PC-9 (cell line): ENCODE data around the gene RUNX2. TPM values are rescaled to one million over a fixed set of nuclear protein-coding genes. Genes with fewer than 3 reads are reported as not detected.

ENCODE experiments used
- BruUV-seq: library from RNA; stranded (reverse); fragments of 400-500 nt; replicated peaks from 2 replicates; lab custom pipeline; 2021; lab: Mats Ljungman, UMichigan
- CTCF ChIA-PET: fragments of 300-600 bp; sonication (Branson Sonifier 250); formaldehyde crosslinking; loops from one replicate; lab custom pipeline; 2022; ENCODE audit warnings: antibody characterized with exemption; lab: Charles Lee
- POLR2A ChIA-PET: fragments of 300-600 bp; sonication (Branson Sonifier 250); formaldehyde crosslinking; loops from one replicate; lab custom pipeline; 2022; ENCODE audit warnings: antibody characterized with exemption; ENCODE audit not compliant: unreplicated experiment; lab: Charles Lee
- DNase-seq, 2 experiments: peaks; one replicate each; pipeline versions ENCODE4 v3.0.0 to v3.0.0-alpha.2; 2015 to 2022; ENCODE audit warnings: mixed read lengths in 1 of 2
- H2AFZ ChIP-seq: fragments of 200-600 bp; sonication (generic); 2 replicates; pipeline ENCODE4 v1.8.1; 2017; ENCODE audit warnings: antibody characterized with exemption
- H3F3A ChIP-seq: fragments of 200-600 bp; sonication (generic); 2 replicates; pipeline ENCODE4 v1.8.1; 2017; ENCODE audit warnings: antibody characterized with exemption, mild to moderate bottlenecking, low read depth; ENCODE audit not compliant: insufficient read depth
- H3K27ac ChIP-seq: fragments of 200-600 bp; sonication (generic); 2 replicates; pipeline ENCODE4 v1.6.1; 2016; ENCODE audit warnings: mixed run types
- H3K27me3 ChIP-seq: fragments of 200-600 bp; sonication (generic); 2 replicates; pipeline ENCODE4 v1.6.1; 2016; ENCODE audit warnings: low read depth, mixed run types; ENCODE audit not compliant: insufficient read depth
- H3K36me3 ChIP-seq: fragments of 200-600 bp; sonication (generic); 2 replicates; pipeline ENCODE4 v1.6.1; 2016; ENCODE audit warnings: low read depth, mixed run types
- H3K4me1 ChIP-seq: fragments of 200-600 bp; sonication (generic); replicated peaks from 2 replicates; pipeline ENCODE4 v1.6.1; 2016; ENCODE audit warnings: mixed run types; ENCODE audit not compliant: insufficient read depth
- H3K4me2 ChIP-seq: fragments of 200-600 bp; sonication (generic); 2 replicates; pipeline ENCODE4 v1.6.1; 2017; ENCODE audit warnings: mixed run types
- H3K4me3 ChIP-seq: fragments of 200-600 bp; sonication (generic); 2 replicates; pipeline ENCODE4 v1.6.1; 2016; ENCODE audit warnings: mixed run types
- H3K79me2 ChIP-seq: fragments of 200-600 bp; sonication (generic); 2 replicates; pipeline ENCODE4 v1.6.1; 2017; ENCODE audit warnings: low read depth, mixed run types
- H3K9me2 ChIP-seq: fragments of 200-600 bp; sonication (generic); 2 replicates; pipeline ENCODE4 v1.8.1; 2017; ENCODE audit warnings: mild to moderate bottlenecking; ENCODE audit not compliant: insufficient read depth
- H3K9me3 ChIP-seq: fragments of 200-600 bp; sonication (generic); 2 replicates; pipeline ENCODE4 v1.8.1; 2016; ENCODE audit warnings: low read depth; ENCODE audit not compliant: insufficient read depth
- H4K20me1 ChIP-seq: fragments of 200-600 bp; sonication (generic); 2 replicates; pipeline ENCODE4 v1.8.1; 2017; ENCODE audit not compliant: insufficient read depth
- CTCF ChIP-seq: fragments of 200-600 bp; sonication (generic); conservative IDR thresholded peaks from 2 replicates; pipeline ENCODE4 v1.6.1; 2017; ENCODE audit warnings: mixed run types, antibody characterized with exemption, mild to moderate bottlenecking, moderate library complexity
- EZH2 ChIP-seq: fragments of 200-600 bp; sonication (generic); IDR thresholded peaks from 2 replicates; pipeline ENCODE4 v1.8.0; 2017; ENCODE audit warnings: antibody characterized with exemption, low read depth
- intact Hi-C: fragments of 100-400 bp; cut with micrococcal nuclease; formaldehyde crosslinking; loops from one replicate; pipeline ENCODE4 v1.10.0; 2022; ENCODE audit not compliant: unreplicated experiment
- total RNA-seq: library from RNA; stranded (reverse); gene quantifications from 2 replicates; pipeline ENCODE4 v1.2.3, GENCODE V29; 2021

The RUNX2 gene
- total RNA-seq, 1 experiment from 2014 or later, result 12.5 TPM

DNA sequence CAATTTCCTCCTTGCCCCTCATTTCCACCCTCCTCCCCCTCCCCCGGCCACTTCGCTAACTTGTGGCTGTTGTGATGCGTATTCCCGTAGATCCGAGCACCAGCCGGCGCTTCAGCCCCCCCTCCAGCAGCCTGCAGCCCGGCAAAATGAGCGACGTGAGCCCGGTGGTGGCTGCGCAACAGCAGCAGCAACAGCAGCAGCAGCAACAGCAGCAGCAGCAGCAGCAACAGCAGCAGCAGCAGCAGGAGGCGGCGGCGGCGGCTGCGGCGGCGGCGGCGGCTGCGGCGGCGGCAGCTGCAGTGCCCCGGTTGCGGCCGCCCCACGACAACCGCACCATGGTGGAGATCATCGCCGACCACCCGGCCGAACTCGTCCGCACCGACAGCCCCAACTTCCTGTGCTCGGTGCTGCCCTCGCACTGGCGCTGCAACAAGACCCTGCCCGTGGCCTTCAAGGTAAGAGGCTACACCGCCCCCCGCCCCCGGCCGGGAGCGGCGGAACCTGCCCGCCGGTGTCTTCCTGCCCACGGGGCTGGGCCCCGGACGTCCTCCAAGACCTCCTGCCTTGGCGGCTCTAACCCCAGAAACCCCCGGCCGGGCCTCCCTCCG is 94.5 kb downstream of the RUNX2 start:
- Histone ChIP-seq H2AFZ (peak overlapping the region; percentile 97), H3K36me3 (no peaks in the 10 kb centered on the region), H3F3A (no peaks in the 10 kb centered on the region; the same call in 1 of the 2 replicates), H3K27me3 (no peaks in the 10 kb centered on the region), H3K4me2 (peak overlapping the region; percentile 92), H3K9me3 (no peaks in the 10 kb centered on the region), H3K27ac (peak overlapping the region; percentile 46; the same call in 1 of the 2 replicates), H3K9me2 (no peaks in the 10 kb centered on the region), H4K20me1 (no peaks in the 10 kb centered on the region), H3K79me2 (peaks cover 26% of the 10 kb centered on the region), H3K4me1 (peaks cover 22% of the 10 kb centered on the region), H3K4me3 (peak overlapping the region; percentile 98)
- BruUV-seq, result no TSS peak
- ChIA-PET CTCF (interaction anchor here (0.6 to 1.6 kb wide), 3 partner anchors 123 to 322 kb away, joined by 5 to 9 read pairs (median 8); no protein-coding TSS in a partner anchor), POLR2A (interaction anchor here (1.0 kb wide), 1 partner anchor 45 kb away, joined by 3 read pairs; the partner anchor contains the start of gene SUPT3H)
- intact Hi-C loops, result loop anchor here (1.0 to 5.0 kb wide), 8 partner anchors 45 to 990 kb away; partner anchors contain the start of gene SUPT3H
- peak in 1 of 2 experiments; percentile 40 for DNase-seq
- TF ChIP-seq CTCF, result no peak

- Histone ChIP-seq H3K4me2 (peak overlapping the region; percentile 92), H3K9me2 (no peaks in the 10 kb centered on the region), H3F3A (no peaks in the 10 kb centered on the region; the same call in 1 of the 2 replicates), H3K79me2 (peaks cover 26% of the 10 kb centered on the region), H3K4me3 (peak overlapping the region; percentile 98), H3K4me1 (peaks cover 22% of the 10 kb centered on the region), H3K27ac (no peak overlapping the region), H3K27me3 (no peaks in the 10 kb centered on the region), H4K20me1 (no peaks in the 10 kb centered on the region), H3K9me3 (no peaks in the 10 kb centered on the region), H2AFZ (peak overlapping the region; percentile 97), H3K36me3 (no peaks in the 10 kb centered on the region)
- POLR2A ChIA-PET, result no interaction called here
- no TSS peak for BruUV-seq
- CTCF ChIA-PET, result no interaction called here
- intact Hi-C loops, result loop anchor here (2.0 to 5.0 kb wide), 7 partner anchors 46 to 989 kb away; partner anchors contain the start of gene SUPT3H
- TF ChIP-seq CTCF (no peak), EZH2 (no peak)
- no peak for DNase-seq
Observed at GRCh38 chr6:45423111-45423823, 95.1 kb downstream of the RUNX2 start.

- DNase-seq, result no peak
- Histone ChIP-seq H3K4me3 (peak overlapping the region; percentile 98), H3K27me3 (no peaks in the 10 kb centered on the region), H3K9me2 (no peaks in the 10 kb centered on the region), H3K9me3 (no peaks in the 10 kb centered on the region), H3F3A (no peaks in the 10 kb centered on the region; the same call in 1 of the 2 replicates), H3K79me2 (peaks cover 26% of the 10 kb centered on the region), H3K4me2 (peak overlapping the region; percentile 92), H3K36me3 (no peaks in the 10 kb centered on the region; the same call in 1 of the 2 replicates), H2AFZ (peak overlapping the region; percentile 97), H3K27ac (no peak overlapping the region), H3K4me1 (peaks cover 18% of the 10 kb centered on the region), H4K20me1 (no peaks in the 10 kb centered on the region)
- intact Hi-C loops, result loop anchor here (2.0 to 5.0 kb wide), 7 partner anchors 47 to 988 kb away; partner anchors contain the start of gene SUPT3H
- ChIA-PET CTCF (no interaction called here), POLR2A (interaction anchor here (0.6 kb wide), 1 partner anchor 184 kb away, joined by 3 read pairs; no protein-coding TSS in a partner anchor)
- TF ChIP-seq EZH2 (no peak), CTCF (no peak)
- BruUV-seq, result TSS peak; percentile 19
Observed at GRCh38 chr6:45423824-45424450, 95.8 kb downstream of the RUNX2 start.
